Left lung (tissue), 10 donors: ENCODE results near the gene CENPS. TPM values are rescaled to one million over a fixed set of nuclear protein-coding genes. Genes with fewer than 3 reads are reported as not detected.

Experiments used
- ATAC-seq: fragments of 200-7000 bp; cut with Tn5 transposase; one replicate; pipeline ENCODE4 v1.9.1; 2020; ENCODE audit warnings: moderate library complexity
- DNase-seq, 4 donors: peaks; one replicate each; pipeline ENCODE4 v3.0.0-alpha.2; 2013 to 2020
- H3K27ac ChIP-seq, 2 donors: fragments of 200-600 bp; sonication (generic) in 1 of 2; one replicate each; pipeline versions ENCODE4 v1.5.0 to v1.8.0; 2020 to 2021
- H3K27me3 ChIP-seq, 2 donors: fragments of 200-600 bp; sonication (generic) in 1 of 2; one replicate each; pipeline versions ENCODE4 v1.5.0 to v1.8.0; 2020 to 2021
- H3K36me3 ChIP-seq, 2 donors: fragments of 200-600 bp; sonication (generic) in 1 of 2; one replicate each; pipeline versions ENCODE4 v1.5.0 to v1.8.0; 2020 to 2021
- H3K4me1 ChIP-seq, 2 donors: fragments of 200-600 bp; one replicate each; pipeline ENCODE4 v1.8.0; 2021
- H3K4me3 ChIP-seq, 2 donors: fragments of 200-600 bp; sonication (generic) in 1 of 2; one replicate each; pipeline versions ENCODE4 v1.5.0 to v1.8.0; 2020 to 2021; ENCODE audit warnings: mild to moderate bottlenecking in 1 of 2
- H3K9me3 ChIP-seq, 2 donors: fragments of 200-600 bp; sonication (generic) in 1 of 2; one replicate each; pipeline versions ENCODE4 v1.5.0 to v1.8.0; 2020 to 2021
- intact Hi-C, 2 donors: fragments of 100-400 bp; cut with DNase I; formaldehyde crosslinking; loops; one replicate each; pipeline versions ENCODE4 v1.11.2 to v1.14.2; 2022
- polyA plus RNA-seq, 6 donors: library from polyadenylated mRNA; unstranded; fragments of 120-200 nt; gene quantifications; one replicate each; pipeline ENCODE4 v1.2.1, GENCODE V29; 2013; ENCODE audit not compliant: insufficient read length in 6 of 6
- total RNA-seq, 2 donors: library from RNA; stranded (reverse); fragmentation: NEBNext Ultra II Directional; extraction: Animal tissue kit (Norgen Biotek cat#: 25700); gene quantifications; one replicate each; pipeline ENCODE4 v1.2.1, GENCODE V29; 2021
- TF ChIP-seq, protein P1 (sequence below), 2 donors: fragments of 200-600 bp; sonication (generic) in 1 of 2; IDR thresholded peaks; one replicate each; pipeline versions ENCODE4 v1.5.0 to v1.8.0; 2021; ENCODE audit warnings: antibody characterized with exemption in 2 of 2
- donor health status: DM: no; HTN: yes; CAD: no.
- donor health status: DM: no; HTN: no; CAD: no.

Gene CENPS
- total and polyA plus RNA-seq, 8 donors: 13.5 to 23.1 (median 20.9) TPM

DNA sequence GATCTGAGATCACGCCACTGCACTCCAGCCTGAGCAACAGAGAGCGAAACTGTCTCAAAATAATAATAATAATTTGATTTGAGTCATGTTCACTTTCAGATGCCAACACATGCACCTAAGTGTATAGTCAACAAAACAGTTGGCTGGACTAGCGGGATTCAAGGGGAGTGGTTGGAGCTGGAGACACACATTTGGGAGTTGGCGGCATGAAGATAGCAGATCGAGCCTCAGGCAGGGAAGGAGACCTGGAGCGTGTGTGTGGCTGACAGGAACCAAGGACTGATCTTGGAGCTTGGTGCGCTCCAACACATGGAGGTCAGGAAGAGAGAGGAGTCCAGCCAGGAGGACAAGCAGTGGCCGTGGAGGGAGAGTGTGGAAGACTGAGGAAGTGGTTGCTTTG, 46.0 kb upstream of the CENPS start:
- H3K4me3 ChIP-seq: no peak overlapping the region
- H3K27ac ChIP-seq: no peak overlapping the region
- no peaks in the 10 kb centered on the region for H3K27me3 ChIP-seq
- intact Hi-C loops: no loop called here
- ATAC-seq (no peak), DNase-seq (no peak)
- H3K4me1 ChIP-seq: peaks cover 10 to 25% of the 10 kb centered on the region in 2 donors
- TF ChIP-seq, protein P1, sequence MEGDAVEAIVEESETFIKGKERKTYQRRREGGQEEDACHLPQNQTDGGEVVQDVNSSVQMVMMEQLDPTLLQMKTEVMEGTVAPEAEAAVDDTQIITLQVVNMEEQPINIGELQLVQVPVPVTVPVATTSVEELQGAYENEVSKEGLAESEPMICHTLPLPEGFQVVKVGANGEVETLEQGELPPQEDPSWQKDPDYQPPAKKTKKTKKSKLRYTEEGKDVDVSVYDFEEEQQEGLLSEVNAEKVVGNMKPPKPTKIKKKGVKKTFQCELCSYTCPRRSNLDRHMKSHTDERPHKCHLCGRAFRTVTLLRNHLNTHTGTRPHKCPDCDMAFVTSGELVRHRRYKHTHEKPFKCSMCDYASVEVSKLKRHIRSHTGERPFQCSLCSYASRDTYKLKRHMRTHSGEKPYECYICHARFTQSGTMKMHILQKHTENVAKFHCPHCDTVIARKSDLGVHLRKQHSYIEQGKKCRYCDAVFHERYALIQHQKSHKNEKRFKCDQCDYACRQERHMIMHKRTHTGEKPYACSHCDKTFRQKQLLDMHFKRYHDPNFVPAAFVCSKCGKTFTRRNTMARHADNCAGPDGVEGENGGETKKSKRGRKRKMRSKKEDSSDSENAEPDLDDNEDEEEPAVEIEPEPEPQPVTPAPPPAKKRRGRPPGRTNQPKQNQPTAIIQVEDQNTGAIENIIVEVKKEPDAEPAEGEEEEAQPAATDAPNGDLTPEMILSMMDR (IDR thresholded peaks at IDR 0.05): no peak
- peaks cover 0 to 9% of the 10 kb centered on the region in 2 donors for H3K36me3 ChIP-seq
- no peaks in the 10 kb centered on the region for H3K9me3 ChIP-seq

DNA sequence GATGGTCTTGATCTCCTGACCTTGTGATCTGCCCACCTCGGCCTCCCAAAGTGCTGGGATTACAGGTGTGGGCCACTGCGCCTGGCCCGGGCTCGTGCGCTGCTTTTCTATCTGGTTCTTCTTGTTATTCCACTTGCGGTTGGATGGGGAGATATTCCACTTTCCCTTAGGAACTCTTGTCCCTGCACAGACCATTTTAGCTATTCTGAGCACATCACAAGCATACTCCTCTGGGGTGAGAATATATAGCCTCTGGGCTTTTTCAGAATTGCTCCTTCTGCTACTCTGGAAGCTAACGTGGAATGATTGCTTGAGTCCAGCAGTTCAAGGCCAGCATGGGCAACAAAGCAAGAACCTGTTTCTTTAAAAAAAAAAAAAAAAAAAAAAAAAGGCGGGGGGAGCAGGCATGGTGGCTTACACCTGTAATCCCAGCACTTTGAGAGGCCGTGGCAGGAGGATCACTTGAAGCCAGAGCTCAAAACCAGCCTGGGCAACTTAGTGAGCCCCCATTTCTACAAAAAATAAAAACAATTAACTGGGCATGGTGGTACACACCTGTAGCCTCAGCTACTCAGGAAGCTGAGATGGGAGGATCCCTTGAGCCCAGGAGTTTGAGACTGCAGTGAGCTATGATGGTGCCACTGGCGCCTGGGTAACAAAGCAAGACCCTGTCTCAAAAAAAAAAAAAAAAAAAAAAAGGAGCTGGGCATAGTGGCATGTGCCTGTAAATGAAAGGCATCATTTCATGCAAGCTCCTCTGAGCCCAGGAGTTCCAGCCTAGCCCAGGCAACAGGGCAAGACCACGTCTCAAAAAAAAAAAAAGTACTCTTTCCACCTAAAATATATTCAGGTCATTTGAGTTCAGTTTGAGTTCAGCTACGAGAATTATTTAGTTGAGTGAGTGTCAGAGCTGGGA, 43.2 kb upstream of the CENPS start:
- ATAC-seq: no peak
- intact Hi-C loops: no loop called here
- DNase-seq: no peak
- Histone ChIP-seq H3K27ac (peak overlapping the region; percentile 79 to 91), H3K4me3 (peak overlapping the region in 1 of 2 donors; percentile 8), H3K36me3 (no peaks in the 10 kb centered on the region), H3K9me3 (no peaks in the 10 kb centered on the region), H3K4me1 (peaks cover 10 to 45% of the 10 kb centered on the region in 2 donors), H3K27me3 (no peaks in the 10 kb centered on the region)
- TF ChIP-seq, protein P1 (IDR thresholded peaks at IDR 0.05): no peak

DNA sequence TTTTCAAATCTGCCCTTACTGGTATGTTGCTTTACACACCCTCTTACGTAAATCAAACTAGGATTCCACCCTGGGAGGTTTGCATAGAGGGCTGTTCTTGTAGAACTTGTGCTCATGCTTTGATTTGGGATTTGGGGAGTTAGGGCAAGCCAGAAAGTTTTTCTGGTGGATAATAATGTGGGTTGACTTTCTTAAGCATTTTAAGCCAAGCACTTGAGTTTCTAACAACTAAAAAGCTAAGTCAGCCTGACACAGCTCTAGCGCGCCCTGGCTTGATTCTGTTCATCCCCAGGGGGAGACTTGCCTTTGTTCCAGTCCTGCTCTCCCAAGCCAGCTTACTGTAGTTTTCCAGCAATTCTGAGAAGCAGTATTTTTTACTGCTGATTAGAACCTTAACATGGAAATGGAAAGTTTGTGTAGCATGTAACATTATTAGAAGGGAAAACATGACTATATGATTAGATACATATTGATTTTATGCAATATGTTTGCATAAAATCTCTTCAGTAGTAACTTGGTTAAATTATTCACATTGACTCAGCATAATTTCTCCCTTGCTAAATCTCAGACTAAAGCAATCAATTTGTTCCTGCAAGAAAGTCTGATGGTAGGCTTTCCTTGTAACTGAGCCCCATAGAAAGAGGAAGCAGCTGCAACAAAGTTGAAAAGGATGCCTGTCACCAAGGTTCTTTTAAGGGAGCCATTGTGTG, 42.4 kb upstream of the CENPS start:
- peak overlapping the region; percentile 79 to 91 for H3K27ac ChIP-seq
- TF ChIP-seq, protein P1 (IDR thresholded peaks at IDR 0.05): no peak
- DNase-seq (peak in 3 of 4 donors; percentile 33 to 60 (median 43)), ATAC-seq (peak; percentile 81)
- peak overlapping the region in 1 of 2 donors; percentile 8 for H3K4me3 ChIP-seq
- intact Hi-C loops: no loop called here
- peaks cover 10 to 45% of the 10 kb centered on the region in 2 donors for H3K4me1 ChIP-seq
- H3K9me3 ChIP-seq: no peaks in the 10 kb centered on the region
- H3K36me3 ChIP-seq: no peaks in the 10 kb centered on the region
- H3K27me3 ChIP-seq: no peaks in the 10 kb centered on the region

DNA sequence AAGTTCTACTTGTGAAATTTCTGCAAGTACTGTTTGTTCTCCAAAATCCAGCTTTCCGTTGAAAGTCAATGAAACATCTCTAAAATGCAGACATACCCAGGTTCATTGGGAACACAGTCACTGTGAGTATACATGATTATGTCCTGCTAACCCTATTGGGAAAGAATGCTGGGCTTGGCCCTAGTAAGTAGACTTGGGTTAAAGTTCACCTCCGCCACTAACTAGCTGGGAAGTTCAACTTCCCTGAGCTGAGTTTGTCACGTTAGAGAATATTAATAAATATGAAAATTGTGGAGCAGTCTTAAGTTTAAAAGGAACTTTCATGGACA, 41.9 kb upstream of the CENPS start:
- peaks cover 10 to 45% of the 10 kb centered on the region in 2 donors for H3K4me1 ChIP-seq
- H3K27ac ChIP-seq: peak overlapping the region; percentile 79 to 91
- TF ChIP-seq, protein P1 (IDR thresholded peaks at IDR 0.05): no peak
- intact Hi-C loops: no loop called here
- H3K36me3 ChIP-seq: no peaks in the 10 kb centered on the region
- no peaks in the 10 kb centered on the region for H3K9me3 ChIP-seq
- no peak for DNase-seq
- H3K4me3 ChIP-seq: peak overlapping the region in 1 of 2 donors; percentile 8
- peak; percentile 15 for ATAC-seq
- no peaks in the 10 kb centered on the region for H3K27me3 ChIP-seq
